Mesendoderm (in vitro differentiated cells): Measurements from ENCODE around the gene TREML4.

Source experiments
- DNase-seq: peaks from one replicate; pipeline ENCODE4 v3.0.0; 2013
- H2AK5ac ChIP-seq: 2 replicates; pipeline ENCODE4 v1.6.1; 2013; ENCODE audit warnings: low read length, inconsistent platforms
- H2BK120ac ChIP-seq: 2 replicates; pipeline ENCODE4 v1.6.1; 2013; ENCODE audit warnings: low read depth, mild to moderate bottlenecking, low read length, moderate library complexity, mixed read lengths
- H2BK15ac ChIP-seq: replicated peaks from 2 replicates; pipeline ENCODE4 v1.6.1; 2013; ENCODE audit warnings: low read depth, mild to moderate bottlenecking, moderate library complexity
- H2BK5ac ChIP-seq: 2 replicates; pipeline ENCODE4 v1.6.1; 2013; ENCODE audit warnings: low read length, inconsistent platforms
- H3K18ac ChIP-seq: 2 replicates; pipeline ENCODE4 v1.6.1; 2013; ENCODE audit warnings: mild to moderate bottlenecking, low read length, mixed read lengths
- H3K23ac ChIP-seq: one replicate; pipeline ENCODE4 v1.6.1; 2013; ENCODE audit warnings: low read length
- H3K27ac ChIP-seq: 2 replicates; pipeline ENCODE4 v1.5.1; 2013; ENCODE audit warnings: low read depth, mild to moderate bottlenecking, inconsistent platforms, low read length, moderate library complexity
- H3K27me3 ChIP-seq: 2 replicates; pipeline ENCODE4 v1.6.1; 2013; ENCODE audit warnings: low read length, control low read depth, mild to moderate bottlenecking, inconsistent platforms; ENCODE audit not compliant: insufficient read depth, poor library complexity
- H3K36me3 ChIP-seq: 2 replicates; pipeline ENCODE4 v1.6.1; 2013; ENCODE audit warnings: low read length, inconsistent platforms; ENCODE audit not compliant: control insufficient read depth, insufficient read depth
- H3K4ac ChIP-seq: one replicate; pipeline ENCODE4 v1.6.1; 2013; ENCODE audit warnings: low read depth, mild to moderate bottlenecking, low read length, moderate library complexity
- H3K4me1 ChIP-seq: 2 replicates; pipeline ENCODE4 v1.6.1; 2013; ENCODE audit warnings: low read depth, low read length, inconsistent platforms; ENCODE audit not compliant: control insufficient read depth
- H3K4me2 ChIP-seq: 2 replicates; pipeline ENCODE4 v1.6.1; 2013; ENCODE audit warnings: low read length
- H3K4me3 ChIP-seq: 2 replicates; pipeline ENCODE4 v1.5.1; 2013; ENCODE audit warnings: mild to moderate bottlenecking, low read length
- H3K56ac ChIP-seq: one replicate; pipeline ENCODE4 v1.6.1; 2013; ENCODE audit warnings: low read length
- H3K79me1 ChIP-seq: 2 replicates; pipeline ENCODE4 v1.6.1; 2013; ENCODE audit warnings: low read length, inconsistent platforms
- H3K79me2 ChIP-seq: 2 replicates; pipeline ENCODE4 v1.6.1; 2013; ENCODE audit warnings: mild to moderate bottlenecking, low read length; ENCODE audit not compliant: control insufficient read depth, insufficient read depth
- H3K9ac ChIP-seq: 2 replicates; pipeline ENCODE4 v1.6.1; 2013; ENCODE audit warnings: low read length, inconsistent platforms
- H4K5ac ChIP-seq: one replicate; pipeline ENCODE4 v1.6.1; 2013; ENCODE audit warnings: low read length
- H4K8ac ChIP-seq: one replicate; pipeline ENCODE4 v1.6.1; 2013; ENCODE audit warnings: low read depth, mild to moderate bottlenecking, control low read depth, low read length, moderate library complexity
- WGBS: extraction: QIAGEN DNeasy Blood & Tissue Kit; methylation state at CpG from one replicate; pipeline ENCODE4 v1.1.7; 2013; ENCODE audit warnings: low lambda C conversion rate, missing lambda C conversion rate; ENCODE audit not compliant: insufficient coverage; ENCODE audit errors: extremely low coverage; 5-methylcytosine and 5-hydroxymethylcytosine counted together

TREML4 gene

GRCh38 chr6:41275489-41275888, 47.3 kb downstream of the TREML4 start:
- Histone ChIP-seq H2BK5ac (no peak overlapping the region), H3K79me1 (no peaks in the 10 kb centered on the region), H3K36me3 (no peaks in the 10 kb centered on the region), H3K4me1 (no peaks in the 10 kb centered on the region), H3K4me2 (no peak overlapping the region), H2AK5ac (no peak overlapping the region), H3K56ac (no peak overlapping the region), H2BK120ac (no peak overlapping the region), H3K18ac (no peak overlapping the region), H4K8ac (no peak overlapping the region), H3K23ac (no peak overlapping the region), H3K27me3 (no peaks in the 10 kb centered on the region), H4K5ac (no peak overlapping the region), H3K79me2 (no peaks in the 10 kb centered on the region), H3K9ac (no peak overlapping the region), H3K4me3 (no peak overlapping the region), H3K27ac (no peak overlapping the region), H2BK15ac (no peak overlapping the region), H3K4ac (no peak overlapping the region)
- WGBS, result no CpG with 5 or more reads among the region's 4 CpGs
- DNase-seq, result no peak

- H3K56ac ChIP-seq, result no peak overlapping the region
- H3K23ac ChIP-seq, result no peak overlapping the region
- H3K27ac ChIP-seq, result no peak overlapping the region
- no peak overlapping the region for H3K18ac ChIP-seq
- no peak overlapping the region for H4K8ac ChIP-seq
- no peaks in the 10 kb centered on the region for H3K79me1 ChIP-seq
- no peak overlapping the region for H3K4me2 ChIP-seq
- no peaks in the 10 kb centered on the region for H3K27me3 ChIP-seq
- H3K4me3 ChIP-seq, result no peak overlapping the region
- WGBS, result no CpG with 5 or more reads among the region's 2 CpGs
- H2BK5ac ChIP-seq, result no peak overlapping the region
- H2AK5ac ChIP-seq, result no peak overlapping the region
- no peak overlapping the region for H2BK15ac ChIP-seq
- no peaks in the 10 kb centered on the region for H3K79me2 ChIP-seq
- no peak overlapping the region for H3K9ac ChIP-seq
- no peak overlapping the region for H3K4ac ChIP-seq
- DNase-seq, result no peak
- H4K5ac ChIP-seq, result no peak overlapping the region
- no peak overlapping the region for H2BK120ac ChIP-seq
- H3K4me1 ChIP-seq, result no peaks in the 10 kb centered on the region
- no peaks in the 10 kb centered on the region for H3K36me3 ChIP-seq
Measured at GRCh38 chr6:41277605-41278004, 49.5 kb downstream of the TREML4 start.

GRCh38 chr6:41278699-41279405, 50.7 kb downstream of the TREML4 start:
- Histone ChIP-seq H4K5ac (peak overlapping the region; percentile 56), H4K8ac (no peak overlapping the region), H3K56ac (peak overlapping the region; percentile 56), H2BK5ac (no peak overlapping the region), H3K27ac (no peak overlapping the region), H2BK15ac (no peak overlapping the region), H2AK5ac (no peak overlapping the region), H3K4me1 (no peaks in the 10 kb centered on the region), H3K4ac (no peak overlapping the region), H3K4me3 (no peak overlapping the region), H3K27me3 (no peaks in the 10 kb centered on the region), H3K79me2 (no peaks in the 10 kb centered on the region), H3K23ac (no peak overlapping the region), H3K18ac (no peak overlapping the region), H3K79me1 (no peaks in the 10 kb centered on the region), H3K36me3 (no peaks in the 10 kb centered on the region), H3K9ac (no peak overlapping the region), H3K4me2 (no peak overlapping the region), H2BK120ac (no peak overlapping the region)
- peak; percentile 95 for DNase-seq
- WGBS, result no CpG with 5 or more reads among the region's 10 CpGs

- no peak overlapping the region for H3K4me2 ChIP-seq
- no peak overlapping the region for H2BK120ac ChIP-seq
- H3K27ac ChIP-seq, result no peak overlapping the region
- H4K5ac ChIP-seq, result no peak overlapping the region
- H2BK15ac ChIP-seq, result no peak overlapping the region
- no peak overlapping the region for H3K18ac ChIP-seq
- H2AK5ac ChIP-seq, result no peak overlapping the region
- H3K4me3 ChIP-seq, result no peak overlapping the region
- no peaks in the 10 kb centered on the region for H3K4me1 ChIP-seq
- H3K36me3 ChIP-seq, result no peaks in the 10 kb centered on the region
- H3K56ac ChIP-seq, result no peak overlapping the region
- H4K8ac ChIP-seq, result no peak overlapping the region
- H3K27me3 ChIP-seq, result no peaks in the 10 kb centered on the region
- no peak overlapping the region for H3K9ac ChIP-seq
- H3K79me1 ChIP-seq, result no peaks in the 10 kb centered on the region
- no peak overlapping the region for H3K4ac ChIP-seq
- DNase-seq, result no peak
- no CpG with 5 or more reads among the region's 1 CpG for WGBS
- no peaks in the 10 kb centered on the region for H3K79me2 ChIP-seq
- H3K23ac ChIP-seq, result no peak overlapping the region
- no peak overlapping the region for H2BK5ac ChIP-seq
Measured at GRCh38 chr6:41280381-41281057, 52.4 kb downstream of the TREML4 start.

GRCh38 chr6:41283600-41283999, 55.5 kb downstream of the TREML4 start:
- no peaks in the 10 kb centered on the region for H3K79me2 ChIP-seq
- no peak overlapping the region for H3K23ac ChIP-seq
- no peak overlapping the region for H3K56ac ChIP-seq
- no peak for DNase-seq
- H4K5ac ChIP-seq, result no peak overlapping the region
- H2BK15ac ChIP-seq, result no peak overlapping the region
- no peak overlapping the region for H3K4me3 ChIP-seq
- H2AK5ac ChIP-seq, result no peak overlapping the region
- no peaks in the 10 kb centered on the region for H3K4me1 ChIP-seq
- H2BK120ac ChIP-seq, result no peak overlapping the region
- no peak overlapping the region for H3K9ac ChIP-seq
- H3K36me3 ChIP-seq, result no peaks in the 10 kb centered on the region
- no peak overlapping the region for H3K27ac ChIP-seq
- no peak overlapping the region for H3K4me2 ChIP-seq
- H3K79me1 ChIP-seq, result no peaks in the 10 kb centered on the region
- no CpG with 5 or more reads among the region's 3 CpGs for WGBS
- no peak overlapping the region for H3K4ac ChIP-seq
- no peak overlapping the region for H3K18ac ChIP-seq
- no peaks in the 10 kb centered on the region for H3K27me3 ChIP-seq
- no peak overlapping the region for H2BK5ac ChIP-seq
- H4K8ac ChIP-seq, result no peak overlapping the region
